ENCODE results near the gene HOXA9.

DNA sequence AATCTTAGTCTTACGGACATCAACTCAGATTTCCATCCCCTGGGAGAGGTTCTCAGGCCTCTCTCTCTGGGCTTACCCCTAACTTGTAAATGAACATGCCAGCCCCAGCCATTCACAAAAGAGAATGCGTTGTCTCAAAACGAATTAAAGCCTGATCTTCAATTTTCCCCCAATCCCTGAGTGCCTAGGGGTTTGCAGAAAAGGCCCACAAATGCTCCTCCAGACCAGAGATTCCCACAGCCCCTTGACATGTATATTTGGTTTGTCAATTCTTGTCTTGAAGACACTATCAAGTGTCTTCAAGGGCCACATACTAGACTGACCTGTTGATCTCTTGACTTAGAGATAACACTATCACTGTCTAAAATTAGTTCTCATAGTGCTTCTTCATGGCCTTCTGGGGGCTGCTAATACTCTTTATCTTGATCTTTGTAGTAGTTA is 46.4 kb upstream of the HOXA9 start:
- TF ChIP-seq PPARA (CRISPR knock-in tag; IDR thresholded peaks at IDR 0.05; ENCODE audit: borderline replicate concordance) (no peak), RARB (CRISPR knock-in tag; IDR thresholded peaks at IDR 0.05) (no peak), ZNF8 (CRISPR knock-in tag; IDR thresholded peaks at IDR 0.05) (no peak), ESRRG (CRISPR knock-in tag; IDR thresholded peaks at IDR 0.05) (no peak), CSDC2 (CRISPR knock-in tag; IDR thresholded peaks at IDR 0.05) (no peak)
- TF ChIP-seq, protein P1, sequence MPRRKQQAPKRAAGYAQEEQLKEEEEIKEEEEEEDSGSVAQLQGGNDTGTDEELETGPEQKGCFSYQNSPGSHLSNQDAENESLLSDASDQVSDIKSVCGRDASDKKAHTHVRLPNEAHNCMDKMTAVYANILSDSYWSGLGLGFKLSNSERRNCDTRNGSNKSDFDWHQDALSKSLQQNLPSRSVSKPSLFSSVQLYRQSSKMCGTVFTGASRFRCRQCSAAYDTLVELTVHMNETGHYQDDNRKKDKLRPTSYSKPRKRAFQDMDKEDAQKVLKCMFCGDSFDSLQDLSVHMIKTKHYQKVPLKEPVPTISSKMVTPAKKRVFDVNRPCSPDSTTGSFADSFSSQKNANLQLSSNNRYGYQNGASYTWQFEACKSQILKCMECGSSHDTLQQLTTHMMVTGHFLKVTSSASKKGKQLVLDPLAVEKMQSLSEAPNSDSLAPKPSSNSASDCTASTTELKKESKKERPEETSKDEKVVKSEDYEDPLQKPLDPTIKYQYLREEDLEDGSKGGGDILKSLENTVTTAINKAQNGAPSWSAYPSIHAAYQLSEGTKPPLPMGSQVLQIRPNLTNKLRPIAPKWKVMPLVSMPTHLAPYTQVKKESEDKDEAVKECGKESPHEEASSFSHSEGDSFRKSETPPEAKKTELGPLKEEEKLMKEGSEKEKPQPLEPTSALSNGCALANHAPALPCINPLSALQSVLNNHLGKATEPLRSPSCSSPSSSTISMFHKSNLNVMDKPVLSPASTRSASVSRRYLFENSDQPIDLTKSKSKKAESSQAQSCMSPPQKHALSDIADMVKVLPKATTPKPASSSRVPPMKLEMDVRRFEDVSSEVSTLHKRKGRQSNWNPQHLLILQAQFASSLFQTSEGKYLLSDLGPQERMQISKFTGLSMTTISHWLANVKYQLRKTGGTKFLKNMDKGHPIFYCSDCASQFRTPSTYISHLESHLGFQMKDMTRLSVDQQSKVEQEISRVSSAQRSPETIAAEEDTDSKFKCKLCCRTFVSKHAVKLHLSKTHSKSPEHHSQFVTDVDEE (CRISPR knock-in tag; IDR thresholded peaks at IDR 0.05), result no peak
- TF ChIP-seq, protein P2, sequence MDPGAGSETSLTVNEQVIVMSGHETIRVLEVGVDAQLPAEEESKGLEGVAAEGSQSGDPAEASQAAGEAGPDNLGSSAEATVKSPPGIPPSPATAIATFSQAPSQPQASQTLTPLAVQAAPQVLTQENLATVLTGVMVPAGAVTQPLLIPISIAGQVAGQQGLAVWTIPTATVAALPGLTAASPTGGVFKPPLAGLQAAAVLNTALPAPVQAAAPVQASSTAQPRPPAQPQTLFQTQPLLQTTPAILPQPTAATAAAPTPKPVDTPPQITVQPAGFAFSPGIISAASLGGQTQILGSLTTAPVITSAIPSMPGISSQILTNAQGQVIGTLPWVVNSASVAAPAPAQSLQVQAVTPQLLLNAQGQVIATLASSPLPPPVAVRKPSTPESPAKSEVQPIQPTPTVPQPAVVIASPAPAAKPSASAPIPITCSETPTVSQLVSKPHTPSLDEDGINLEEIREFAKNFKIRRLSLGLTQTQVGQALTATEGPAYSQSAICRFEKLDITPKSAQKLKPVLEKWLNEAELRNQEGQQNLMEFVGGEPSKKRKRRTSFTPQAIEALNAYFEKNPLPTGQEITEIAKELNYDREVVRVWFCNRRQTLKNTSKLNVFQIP (CRISPR knock-in tag; IDR thresholded peaks at IDR 0.05; ENCODE audit: borderline replicate concordance, low read depth), result no peak
